Activated CD8-positive, alpha-beta memory T cell treated with anti-CD3 and anti-CD28 coated beads for 4 hours (primary cell): ENCODE results near the gene ZNF43.
"Not testable (repeated sequence)": the region's sequence is repeated elsewhere in the genome, so short reads cannot be mapped to it uniquely, and the experiment has no call there.

Source experiments
- DNase-seq, 2 donors: peaks; one replicate each; pipeline ENCODE4 v3.0.0-alpha.2; 2020; ENCODE audit warnings: low read depth in 2 of 2

Gene ZNF43

GRCh38 chr19:21808400-21809000 lies 27.5 kb downstream of the ZNF43 start:
- not testable (repeated sequence) for DNase-seq

GRCh38 chr19:21789466-21790085 lies 46.4 kb downstream of the ZNF43 start:
- DNase-seq, result no peak

- no peak for DNase-seq
These were observed 49.0 kb downstream of the ZNF43 start for GRCh38 chr19:21786936-21787335.

GRCh38 chr19:21775792-21776191 lies 60.2 kb downstream of the ZNF43 start:
- not testable (repeated sequence) for DNase-seq

- DNase-seq, result peak; percentile 68 to 77
These were observed 68.7 kb downstream of the ZNF43 start, which contains the start of gene ZNF100 for GRCh38 chr19:21767065-21767800. Gene ZNF100, minus strand, starts transcription at chr19:21767579. Its CDS starts 150 bp downstream, at chr19:21767429.

GRCh38 chr19:21766705-21767064 lies 69.3 kb downstream of the ZNF43 start:
- not testable (repeated sequence) for DNase-seq

- DNase-seq, result no peak
These were observed 70.8 kb downstream of the ZNF43 start for GRCh38 chr19:21765151-21765550.

- DNase-seq, result not testable (repeated sequence)
These were observed 74.4 kb downstream of the ZNF43 start for GRCh38 chr19:21761547-21761946.

GRCh38 chr19:21758296-21758695 lies 77.7 kb downstream of the ZNF43 start:
- DNase-seq, result no peak

- not testable (repeated sequence) for DNase-seq
These were observed 80.4 kb downstream of the ZNF43 start for GRCh38 chr19:21755555-21755954.
